ENCODE measurements around the gene TSPAN13. TPM values are rescaled to one million over a fixed set of nuclear protein-coding genes. Genes with fewer than 3 reads are reported as not detected.

TSPAN13 gene
- total and polyA plus RNA-seq, 12 donors = 6.8 to 40.1 (median 11.8) TPM

DNA sequence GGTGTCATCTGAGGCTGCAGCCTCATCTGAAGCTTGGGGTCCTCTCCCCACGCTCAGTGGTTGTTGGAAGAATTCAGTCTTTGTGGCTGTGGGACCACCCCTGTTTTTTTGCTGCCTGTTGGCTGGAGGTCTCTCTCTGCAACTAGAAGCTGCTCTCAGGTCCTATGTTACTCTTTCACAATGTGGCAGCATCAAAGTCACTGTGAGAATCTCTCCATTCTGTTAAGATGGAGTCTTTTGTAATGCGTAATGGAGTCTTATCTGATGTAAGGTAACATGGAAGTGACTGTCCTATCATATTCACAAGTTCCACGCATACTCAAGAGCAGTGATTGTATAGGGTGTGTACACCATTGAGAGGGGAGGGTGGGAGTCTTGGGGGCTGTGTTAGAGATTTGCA, 24.9 kb downstream of the TSPAN13 start:
- Histone ChIP-seq H3K36me3 (peaks cover 0 to 31% (median 0%) of the 10 kb centered on the region in 9 donors), H3K4me1 (peaks cover 0 to 5% (median 0%) of the 10 kb centered on the region in 9 donors), H3K27me3 (no peaks in the 10 kb centered on the region), H3K9me3 (no peaks in the 10 kb centered on the region), H3K4me3 (no peak overlapping the region), H3K27ac (no peak overlapping the region)
- no peak for TF ChIP-seq CTCF (IDR thresholded peaks at IDR 0.05)
- intact Hi-C loops (cut with DNase I) = no loop called here
- WGBS, 2 donors = 97 to 99% methylated on average over 3 of the region's 3 CpGs
- DNase-seq (no peak), ATAC-seq (no peak)

- 50 to 59% methylated on average over 1 of the region's 1 CpG for WGBS, 2 donors
- intact Hi-C loops (cut with DNase I) = no loop called here
- DNase-seq = no peak
Observed at GRCh38 chr7:16779051-16779450, 25.5 kb downstream of the TSPAN13 start.

DNA sequence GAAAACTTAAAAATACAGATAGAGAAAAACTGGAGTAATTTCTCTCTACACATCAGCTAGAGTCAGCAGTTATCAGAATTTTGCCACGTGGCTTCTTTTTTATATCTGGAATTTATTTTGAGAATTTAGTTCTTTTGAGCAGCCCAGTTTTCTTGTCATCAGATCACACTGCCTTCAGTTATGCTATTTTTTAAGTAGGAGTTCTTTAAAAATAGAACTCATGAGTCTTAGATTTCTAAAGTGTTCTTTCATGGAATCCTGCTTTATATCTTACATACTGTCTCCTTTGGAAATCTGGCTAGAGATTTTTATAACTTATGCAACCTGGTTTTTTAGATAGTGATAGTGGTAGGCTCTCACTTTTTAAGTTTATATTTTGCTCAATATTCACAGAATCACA, 27.0 kb downstream of the TSPAN13 start:
- intact Hi-C loops (cut with DNase I) = no loop called here

More at GRCh38 chr7:16779051-16779450, 25.5 kb downstream of the TSPAN13 start:
- H3K27ac ChIP-seq = no peak overlapping the region
- H3K9me3 ChIP-seq = no peaks in the 10 kb centered on the region
- no peak overlapping the region for H3K4me3 ChIP-seq
- peaks cover 0 to 37% (median 0%) of the 10 kb centered on the region in 9 donors for H3K36me3 ChIP-seq
- no peak for TF ChIP-seq CTCF (IDR thresholded peaks at IDR 0.05)
- H3K27me3 ChIP-seq = no peaks in the 10 kb centered on the region
- no peak for ATAC-seq
- no peaks in the 10 kb centered on the region for H3K4me1 ChIP-seq

DNA sequence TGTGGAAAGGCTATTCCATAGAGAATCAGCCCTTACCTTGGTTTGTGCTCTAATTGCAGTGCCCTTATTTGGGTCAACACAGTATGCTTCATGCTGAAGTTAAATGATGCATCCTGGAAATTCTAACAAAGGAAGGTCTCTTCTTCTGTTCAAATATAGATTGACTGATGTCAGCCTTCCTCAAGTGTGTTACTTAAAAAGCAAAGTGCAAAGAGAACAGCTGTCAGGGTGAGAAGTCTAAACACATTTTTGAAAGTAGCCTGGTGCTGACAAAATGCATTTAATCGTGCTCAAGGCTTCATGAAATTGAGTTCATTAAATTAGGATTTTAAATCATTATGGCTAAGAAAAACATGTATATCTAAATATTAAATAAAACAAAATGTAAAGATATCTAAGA, 31.8 kb downstream of the TSPAN13 start:
- ATAC-seq = no peak
- Histone ChIP-seq H3K36me3 (peaks cover 0 to 38% (median 0%) of the 10 kb centered on the region in 9 donors), H3K4me1 (no peaks in the 10 kb centered on the region), H3K27ac (no peak overlapping the region), H3K4me3 (no peak overlapping the region), H3K27me3 (no peaks in the 10 kb centered on the region), H3K9me3 (no peaks in the 10 kb centered on the region)
- no peak for TF ChIP-seq CTCF (IDR thresholded peaks at IDR 0.05)
- 85 to 87% methylated on average over 1 of the region's 1 CpG for WGBS, 2 donors
- DNase-seq = no peak
- intact Hi-C loops (cut with DNase I) = no loop called here

More for the DNA sequence above, 27.0 kb downstream of the TSPAN13 start:
- H3K36me3 ChIP-seq = peaks cover 0 to 51% (median 0%) of the 10 kb centered on the region in 9 donors
- WGBS, 2 donors = 56 to 74% methylated on average over 1 of the region's 1 CpG
- no peak for TF ChIP-seq CTCF (IDR thresholded peaks at IDR 0.05)
- no peak for ATAC-seq
- H3K4me3 ChIP-seq = no peak overlapping the region
- no peak overlapping the region for H3K27ac ChIP-seq
- DNase-seq = no peak
- H3K27me3 ChIP-seq = no peaks in the 10 kb centered on the region
- no peaks in the 10 kb centered on the region for H3K9me3 ChIP-seq
- H3K4me1 ChIP-seq = no peaks in the 10 kb centered on the region
